Ramos (cell line): ENCODE data around the gene CFAP46.
"Not testable (repeated sequence)": the region's sequence is repeated elsewhere in the genome, so short reads cannot be mapped to it uniquely, and the experiment has no call there.

Experiments
- in situ Hi-C: fragments of 300-500 bp; cut with MboI; formaldehyde crosslinking; loops from one replicate; pipeline ENCODE4 v1.14.3; 2022; ENCODE audit warnings: low sequenced_read_pairs; ENCODE audit not compliant: unreplicated experiment

The CFAP46 gene

DNA sequence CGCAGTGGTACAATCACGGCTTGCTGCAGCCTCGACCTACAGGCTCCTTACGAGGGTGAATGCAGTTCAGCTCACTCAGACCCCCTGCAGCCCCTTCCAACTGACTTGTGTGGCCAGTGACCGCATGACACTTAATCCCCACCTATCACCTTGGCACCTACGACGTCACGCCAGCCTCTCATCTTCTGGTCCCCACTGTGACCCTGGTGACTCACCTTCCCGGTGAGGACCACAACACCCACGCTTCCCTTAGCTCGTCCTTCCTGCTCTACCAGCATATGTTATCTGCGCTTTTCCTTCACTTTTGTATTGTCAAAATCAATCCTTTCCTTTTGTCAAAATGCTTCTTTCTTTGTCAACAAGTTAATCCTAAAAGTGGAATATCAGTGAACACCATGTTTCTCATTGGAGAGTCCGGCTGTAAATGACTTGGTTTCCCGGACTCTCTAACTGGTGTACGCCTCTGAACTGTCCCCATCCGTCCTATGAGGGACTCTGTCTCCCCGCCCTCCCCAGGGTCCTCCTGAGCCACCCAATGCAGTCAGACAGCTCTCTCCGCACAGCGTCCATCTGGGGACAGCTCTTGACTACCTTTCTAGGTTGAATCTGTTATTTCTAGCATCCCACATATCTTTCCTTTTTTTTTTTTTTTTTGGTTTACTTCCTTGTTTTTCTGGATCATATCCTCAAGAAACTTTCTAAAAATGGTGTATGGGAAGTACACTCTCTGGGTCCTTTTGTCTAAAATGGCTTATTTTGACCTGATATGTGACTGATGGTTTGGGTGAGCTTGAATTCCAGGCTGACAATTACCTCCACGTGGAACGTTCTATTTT lies 37.3 kb downstream of the CFAP46 start:
- in situ Hi-C loops: no loop called here

DNA sequence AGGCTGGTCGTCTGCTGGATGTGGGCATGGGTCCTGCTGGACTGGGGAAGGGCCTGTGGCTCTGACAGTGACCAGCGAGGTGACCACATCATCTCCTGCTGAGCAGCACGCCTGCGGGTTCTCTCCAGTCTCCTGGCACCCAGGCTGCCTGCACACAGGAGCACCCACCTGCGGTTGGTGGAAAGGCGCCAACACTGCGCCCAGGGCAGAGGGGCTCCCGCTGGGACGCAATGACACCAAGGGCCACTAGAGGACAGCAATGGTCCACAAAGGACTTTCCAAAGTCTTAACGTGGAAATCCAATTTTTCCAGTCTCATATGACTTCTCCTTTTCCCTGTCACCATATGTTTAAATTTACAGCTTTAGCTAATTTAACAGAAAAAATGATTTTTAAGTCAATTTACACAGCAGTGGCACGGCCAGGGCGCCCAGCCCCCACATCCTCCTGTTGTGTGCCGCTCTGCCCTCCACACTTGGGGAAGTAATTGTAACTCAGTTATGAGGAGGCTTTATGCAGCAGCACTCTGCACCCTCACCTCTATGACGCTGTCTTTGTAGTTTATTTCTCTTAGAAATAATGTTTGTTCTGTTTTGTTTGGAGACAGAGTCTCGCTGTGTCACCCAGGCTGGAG lies 38.1 kb downstream of the CFAP46 start:
- in situ Hi-C loops: no loop called here

DNA sequence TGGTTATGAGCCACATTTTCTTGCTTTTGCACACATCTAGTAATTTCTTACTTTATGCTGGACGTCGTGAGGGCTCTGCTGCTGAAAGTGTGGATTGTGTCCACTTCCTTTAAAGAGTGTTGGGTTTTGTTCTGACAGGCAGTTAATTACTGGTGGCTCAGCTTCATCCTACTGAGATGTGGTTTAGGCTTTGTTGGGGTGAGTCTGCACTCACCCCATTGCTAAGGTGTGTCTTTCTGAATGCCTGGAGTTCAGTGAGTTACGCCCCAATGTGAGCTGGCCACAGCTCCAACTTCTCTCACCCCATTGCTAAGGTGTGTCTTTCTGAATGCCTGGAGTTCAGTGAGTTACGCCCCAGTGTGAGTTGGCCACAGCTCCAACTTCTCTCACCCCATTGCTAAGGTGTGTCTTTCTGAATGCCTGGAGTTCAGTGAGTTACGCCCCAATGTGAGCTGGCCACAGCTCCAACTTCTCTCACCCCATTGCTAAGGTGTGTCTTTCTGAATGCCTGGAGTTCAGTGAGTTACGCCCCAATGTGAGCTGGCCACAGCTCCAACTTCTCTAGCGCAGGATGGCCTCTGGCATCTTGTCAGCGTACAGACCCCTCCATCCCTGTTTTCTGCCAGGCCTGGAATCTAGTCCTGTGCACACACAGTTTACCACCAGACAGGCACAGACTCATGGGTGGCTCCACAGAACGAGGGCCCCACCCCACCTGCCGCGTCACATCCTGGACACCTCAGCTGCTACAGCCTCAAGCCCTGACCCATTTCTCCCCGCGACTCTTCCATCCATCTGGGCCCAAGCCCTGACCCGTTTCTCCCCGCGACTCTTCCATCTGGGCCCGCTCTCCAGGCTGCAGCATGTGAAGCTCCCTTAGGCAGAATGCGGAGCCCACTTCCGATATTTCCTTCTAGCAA lies 39.5 kb downstream of the CFAP46 start:
- in situ Hi-C loops: not testable (repeated sequence)

DNA sequence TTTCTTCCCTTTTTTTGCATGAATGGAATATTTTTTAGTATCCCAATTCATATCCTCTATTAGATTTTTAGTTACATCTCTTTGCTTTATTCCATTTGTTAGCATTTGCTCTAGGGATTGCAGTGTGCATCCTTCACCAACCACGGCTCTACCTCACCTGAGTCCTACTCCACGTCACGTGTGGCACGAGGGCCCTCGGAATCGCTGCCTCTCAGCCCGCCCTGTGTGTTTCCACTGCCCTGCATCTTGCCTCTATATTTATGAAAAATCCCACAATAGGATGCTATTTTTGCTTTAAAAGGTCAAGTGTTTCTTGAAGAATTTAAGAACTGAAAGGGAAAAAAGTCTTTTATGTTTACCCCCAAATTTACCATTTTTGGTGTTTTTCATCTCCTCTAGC lies 41.0 kb downstream of the CFAP46 start:
- in situ Hi-C loops: no loop called here

DNA sequence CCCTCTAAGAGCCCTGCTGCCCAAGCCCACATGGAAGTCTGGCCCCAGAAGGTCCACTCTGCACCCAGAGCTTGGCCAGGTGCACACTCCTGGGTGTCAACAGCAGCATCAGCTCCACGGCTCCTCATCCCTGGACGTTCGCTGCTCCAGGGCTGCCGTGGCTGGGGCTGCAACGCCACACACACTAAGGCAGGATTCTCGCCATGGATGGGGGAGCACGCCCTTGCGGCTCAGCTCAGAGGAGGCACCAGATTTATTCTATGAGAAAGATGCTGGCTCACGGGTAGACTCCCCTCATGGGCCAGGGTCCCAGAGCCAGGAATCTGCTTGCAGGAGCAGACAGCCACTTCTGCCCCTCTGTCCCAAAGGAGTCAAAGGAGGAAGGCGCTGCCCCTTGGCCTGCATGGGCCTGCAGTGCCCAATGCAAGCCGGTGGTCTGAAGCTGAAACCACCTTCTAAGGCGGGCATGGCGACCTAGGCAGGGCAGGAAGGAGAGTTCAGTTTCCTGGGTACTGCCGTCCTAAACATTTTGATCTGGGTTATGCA lies 42.1 kb downstream of the CFAP46 start:
- in situ Hi-C loops: no loop called here

DNA sequence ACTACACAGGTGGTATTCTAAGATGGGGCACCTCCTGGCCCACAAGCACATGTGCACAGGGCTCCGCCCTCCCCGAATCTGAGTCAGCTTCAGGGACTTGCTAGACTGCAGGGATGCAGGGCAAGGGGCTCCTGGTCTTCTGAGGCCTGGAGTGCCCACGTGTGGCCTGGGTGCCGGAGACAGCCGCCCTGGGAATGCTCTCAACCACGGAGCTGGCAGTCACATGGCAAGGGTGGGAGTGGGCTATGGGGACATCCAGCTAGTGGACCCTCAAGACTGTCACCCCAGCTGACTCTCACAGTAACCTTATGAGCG lies 42.7 kb downstream of the CFAP46 start:
- in situ Hi-C loops: no loop called here

DNA sequence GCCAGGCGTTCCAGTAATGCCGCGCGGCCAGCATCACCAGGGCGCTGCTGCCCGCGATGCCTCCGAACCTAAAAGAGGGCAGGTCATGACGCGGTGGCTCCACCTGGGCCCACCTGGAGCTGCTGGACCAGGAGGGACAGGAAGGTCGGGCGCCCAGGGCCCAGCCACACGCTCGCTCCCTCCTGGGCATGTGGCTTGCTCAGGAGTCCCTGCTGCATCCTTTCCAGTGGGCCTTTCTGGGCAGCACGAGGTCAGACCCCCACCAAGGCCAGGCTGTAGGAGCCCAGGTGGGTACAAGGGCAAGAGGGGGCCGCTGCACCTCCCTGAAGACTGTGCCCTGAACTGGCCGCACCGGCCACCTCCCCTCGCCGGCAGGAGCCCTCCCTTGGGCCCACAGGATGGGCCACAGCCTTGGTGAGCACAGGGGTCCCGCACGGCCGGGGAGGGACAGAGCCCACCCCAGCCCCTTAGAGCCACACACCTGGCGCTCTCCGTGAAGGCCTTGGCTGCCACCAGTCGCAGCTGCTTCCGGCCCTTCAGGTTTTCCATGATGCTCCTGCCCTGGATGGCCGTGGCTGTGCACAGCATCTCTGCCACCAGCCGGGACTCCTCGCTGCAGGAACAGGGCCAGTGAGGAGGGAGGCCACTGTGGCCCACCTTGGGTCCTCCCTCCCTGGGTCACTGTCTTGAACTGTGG lies 43.2 kb downstream of the CFAP46 start:
- in situ Hi-C loops: no loop called here

DNA sequence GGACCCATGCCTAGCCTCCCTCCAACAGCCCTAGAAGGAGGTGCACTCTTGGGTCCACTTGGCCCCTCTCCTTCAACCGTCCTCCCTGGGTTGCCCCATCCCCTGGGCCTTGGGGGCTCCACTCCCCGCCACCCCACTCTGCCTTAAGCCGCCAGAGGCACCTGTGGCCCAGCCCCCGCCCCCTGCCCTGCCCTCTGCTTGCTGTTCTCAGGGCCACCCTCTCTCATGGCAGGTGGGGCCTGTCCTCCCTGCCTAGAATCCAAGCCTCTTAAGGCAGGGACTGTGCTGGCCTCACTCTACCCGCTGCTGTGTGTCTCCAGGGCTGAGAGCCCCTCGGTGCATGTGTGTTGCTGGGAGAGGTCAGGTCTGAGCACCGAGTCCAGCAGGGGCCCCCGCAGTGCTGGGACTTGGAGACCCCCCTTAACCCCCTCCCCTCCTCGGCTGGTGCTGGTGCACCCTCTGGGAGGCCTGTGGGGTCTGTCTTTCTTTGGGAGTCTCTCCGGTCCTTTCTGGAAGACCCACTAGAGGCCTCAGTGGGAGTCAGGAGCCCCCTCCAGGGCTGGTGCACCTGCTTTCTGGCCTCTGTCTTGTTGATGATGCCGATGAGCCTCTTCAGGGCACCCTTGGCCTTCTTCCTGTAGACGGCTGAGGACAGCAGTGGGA lies 43.8 kb downstream of the CFAP46 start:
- in situ Hi-C loops: no loop called here

DNA sequence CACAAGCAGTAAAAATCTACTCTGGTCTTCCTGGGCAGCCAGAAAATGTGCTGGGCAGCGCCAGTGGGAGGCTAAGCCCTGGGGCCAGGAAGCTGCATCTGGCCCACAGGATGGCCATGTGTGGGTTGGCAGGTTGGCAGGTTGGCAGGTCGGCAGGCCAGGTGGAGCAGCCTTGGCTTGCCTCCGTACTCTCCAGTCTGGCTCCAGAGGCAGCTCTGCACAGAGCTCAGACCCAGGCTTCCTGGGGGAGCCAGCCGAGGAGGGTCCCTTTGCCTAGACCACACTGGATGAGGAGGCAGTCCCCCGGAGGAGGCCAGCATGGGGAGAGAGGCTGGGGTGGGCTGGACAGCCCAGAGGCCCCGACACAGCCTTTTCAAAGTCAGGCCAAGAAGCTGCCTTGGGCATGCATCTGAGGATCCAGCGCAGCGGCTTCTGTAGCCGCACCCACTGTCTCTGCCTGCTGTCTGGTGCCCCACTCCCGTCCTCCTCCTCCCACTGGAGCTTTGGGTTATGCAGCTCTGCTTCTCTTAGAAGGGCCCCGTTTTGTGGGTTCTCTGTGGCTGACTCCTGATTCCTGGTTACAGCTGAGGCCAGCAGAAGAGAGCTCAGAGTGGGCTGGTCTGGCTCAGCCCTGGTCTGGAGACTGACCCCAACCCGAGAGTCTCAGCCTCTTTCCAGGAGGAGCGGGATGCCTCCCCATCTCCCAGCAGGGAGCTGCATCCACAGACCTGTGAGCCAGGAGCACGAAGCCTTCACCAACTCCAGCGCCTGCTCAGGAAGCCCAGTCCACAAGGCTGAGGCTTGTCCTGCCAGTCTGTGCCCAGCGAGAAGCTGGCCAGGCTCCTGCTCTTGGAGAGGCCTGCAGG lies 44.6 kb downstream of the CFAP46 start:
- in situ Hi-C loops: no loop called here

DNA sequence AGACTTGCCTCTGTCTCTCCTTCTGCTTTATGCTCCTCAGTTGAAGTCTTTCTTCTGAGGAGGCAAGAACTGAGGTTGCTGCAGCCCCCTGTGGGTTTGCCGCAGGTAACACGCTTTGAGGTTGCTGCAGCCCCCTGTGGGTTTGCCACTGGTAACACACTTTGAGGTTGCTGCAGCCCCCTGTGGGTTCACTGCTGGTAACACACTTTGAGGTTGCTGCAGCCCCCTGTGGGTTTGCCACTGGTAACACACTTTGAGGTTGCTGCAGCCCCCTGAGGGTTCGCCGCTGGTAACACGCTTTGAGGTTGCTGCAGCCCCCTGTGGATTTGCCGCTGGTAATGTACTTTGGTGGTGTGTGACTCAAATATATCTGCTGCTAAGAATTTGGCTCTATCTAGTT lies 48.6 kb downstream of the CFAP46 start:
- in situ Hi-C loops: not testable (repeated sequence)

DNA sequence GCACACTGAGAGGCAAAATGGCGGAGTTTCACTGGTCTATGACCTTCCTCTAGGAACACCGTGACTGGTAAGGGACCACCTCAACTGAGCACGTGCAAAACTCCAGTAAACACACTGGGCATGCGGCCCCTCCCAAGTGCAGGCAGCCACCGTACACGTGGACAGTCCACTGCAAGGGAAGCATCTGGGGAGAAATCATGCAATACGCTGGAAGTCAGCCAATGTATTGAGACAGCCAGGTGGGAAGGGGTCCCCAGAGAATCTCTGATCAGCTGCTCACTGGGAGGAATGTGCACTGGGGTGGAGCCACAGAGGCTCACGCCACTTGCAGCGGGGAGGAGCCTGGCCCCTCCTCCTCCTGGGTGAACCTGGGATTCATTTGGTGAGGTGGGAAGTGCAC lies 49.3 kb downstream of the CFAP46 start:
- in situ Hi-C loops: no loop called here

DNA sequence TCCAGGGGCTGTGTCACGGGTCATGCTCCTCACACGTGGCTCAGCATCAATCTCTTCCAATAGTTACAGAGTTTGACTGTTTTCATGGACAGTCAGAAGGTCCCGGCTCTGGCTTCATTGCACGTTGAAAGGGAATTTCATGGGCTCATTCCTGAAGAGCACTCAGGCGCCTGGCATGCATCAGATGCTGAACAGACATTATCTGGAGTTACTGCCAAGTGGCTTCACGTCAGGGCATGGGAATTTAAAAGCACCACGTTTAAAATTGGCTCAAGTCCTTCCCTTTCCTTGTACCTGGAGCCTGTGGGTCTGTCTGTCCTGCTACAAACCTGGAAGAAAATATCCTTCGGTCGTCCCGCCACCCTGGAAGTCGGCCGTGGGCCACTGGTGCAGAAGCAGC lies 50.4 kb downstream of the CFAP46 start:
- in situ Hi-C loops: no loop called here

DNA sequence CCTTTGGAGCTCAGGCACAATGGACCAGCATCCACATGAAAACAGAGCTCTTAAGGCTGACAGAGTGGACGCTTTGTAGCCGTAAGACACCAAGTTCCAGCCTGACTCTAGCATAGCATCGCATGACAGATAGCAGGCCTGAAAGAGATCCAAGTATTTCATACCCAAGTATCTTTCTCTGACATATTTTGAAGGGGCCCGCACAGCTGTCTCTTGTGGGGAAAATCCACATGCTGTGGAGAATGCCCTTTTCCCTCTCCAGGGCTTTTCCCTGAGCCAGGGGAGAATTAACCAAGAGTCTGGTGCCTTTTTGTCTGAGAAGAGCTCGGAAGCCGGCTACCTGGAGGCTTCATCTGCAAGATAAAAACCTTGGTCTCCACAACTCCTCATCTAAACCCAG lies 51.0 kb downstream of the CFAP46 start:
- in situ Hi-C loops: no loop called here

DNA sequence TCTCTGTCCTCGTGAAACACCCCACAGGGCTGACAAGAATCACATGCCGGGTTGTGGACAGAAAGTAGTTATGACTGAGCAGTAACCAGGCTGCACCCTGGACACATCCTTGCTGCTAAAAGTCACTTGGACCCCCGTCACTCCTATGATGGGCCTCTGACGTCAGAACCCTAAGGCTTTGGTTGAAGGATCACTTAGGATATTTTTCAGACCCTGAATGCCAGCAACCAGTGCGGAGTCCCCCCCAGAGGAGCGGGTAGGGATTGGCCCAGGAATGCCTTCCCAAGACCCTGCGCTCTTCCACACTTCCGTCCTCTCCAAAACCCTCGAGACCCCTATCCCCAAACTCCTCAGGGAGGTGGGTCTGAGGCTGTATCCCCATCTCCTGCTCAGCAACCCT lies 52.1 kb downstream of the CFAP46 start:
- in situ Hi-C loops: no loop called here

DNA sequence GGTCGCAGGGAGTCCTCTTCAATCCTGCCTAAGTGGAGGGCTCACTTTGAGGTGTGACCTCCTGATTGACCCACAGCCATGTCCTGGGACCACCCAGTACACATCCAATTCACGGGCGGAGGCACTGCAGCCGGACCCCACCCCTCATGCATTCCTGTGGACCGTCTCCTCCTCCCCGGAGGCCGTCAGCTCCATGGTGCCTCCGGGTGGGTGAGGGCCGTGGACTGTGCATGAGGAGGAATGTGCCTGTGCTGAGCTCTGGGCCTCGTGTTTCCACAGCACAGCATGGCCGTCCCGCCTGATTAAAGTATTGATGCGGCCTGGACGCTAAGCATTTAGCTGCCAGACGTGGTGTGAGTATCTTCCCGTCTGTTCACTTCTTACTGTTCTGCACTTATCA lies 52.8 kb downstream of the CFAP46 start:
- in situ Hi-C loops: no loop called here

DNA sequence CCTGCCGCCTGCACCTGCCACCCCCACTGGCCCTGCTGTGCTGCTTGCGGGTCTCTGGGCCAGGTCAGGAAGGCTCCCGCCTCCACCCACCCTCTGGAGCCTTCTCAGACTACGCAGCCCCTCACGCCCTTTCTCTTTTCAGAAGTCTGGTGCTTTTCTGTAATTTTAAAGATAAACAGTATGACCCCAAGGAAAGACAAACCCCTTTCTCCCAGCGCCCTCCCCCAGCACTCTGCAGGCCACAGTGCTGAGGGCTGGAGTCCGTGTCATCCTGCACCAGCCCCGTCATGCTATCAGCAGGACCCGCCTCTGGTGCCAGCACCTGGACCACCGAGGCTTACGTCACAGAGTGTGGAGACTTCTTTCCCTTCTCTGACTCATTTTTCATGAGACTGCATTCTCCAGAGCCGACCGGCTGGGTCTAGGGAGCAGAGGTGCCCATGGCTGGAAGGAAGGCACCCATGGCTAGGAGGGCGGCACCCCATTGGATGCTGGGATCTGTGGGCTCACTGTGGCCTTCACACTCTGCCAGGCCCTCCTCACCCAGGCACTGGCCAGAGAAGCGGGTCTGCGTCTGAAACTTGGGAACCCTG lies 53.4 kb downstream of the CFAP46 start:
- in situ Hi-C loops: no loop called here

DNA sequence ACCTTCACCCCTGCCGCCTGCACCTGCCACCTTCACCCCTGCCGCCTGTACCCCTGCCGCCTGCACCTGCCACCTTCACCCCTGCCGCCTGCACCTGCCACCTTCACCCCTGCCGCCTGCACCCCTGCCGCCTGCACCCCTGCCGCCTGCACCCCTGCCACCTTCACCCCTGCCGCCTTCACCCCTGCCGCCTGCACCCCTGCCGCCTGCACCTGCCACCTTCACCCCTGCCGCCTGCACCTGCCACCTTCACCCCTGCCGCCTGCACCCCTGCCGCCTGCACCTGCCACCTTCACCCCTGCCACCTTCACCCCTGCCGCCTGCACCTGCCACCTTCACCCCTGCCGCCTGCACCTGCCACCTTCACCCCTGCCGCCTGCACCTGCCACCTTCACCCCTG lies 53.9 kb downstream of the CFAP46 start:
- in situ Hi-C loops: not testable (repeated sequence)
